ENCODE results near the gene PTPRN2. TPM values are rescaled to one million over a fixed set of nuclear protein-coding genes. Genes with fewer than 3 reads are reported as not detected.

PTPRN2 gene
- total and polyA plus RNA-seq, 2 of the 8 experiments (the other 6 are each of a cell fraction or from before 2014, with no cell fraction given) = 2.6 to 4.5 TPM

DNA sequence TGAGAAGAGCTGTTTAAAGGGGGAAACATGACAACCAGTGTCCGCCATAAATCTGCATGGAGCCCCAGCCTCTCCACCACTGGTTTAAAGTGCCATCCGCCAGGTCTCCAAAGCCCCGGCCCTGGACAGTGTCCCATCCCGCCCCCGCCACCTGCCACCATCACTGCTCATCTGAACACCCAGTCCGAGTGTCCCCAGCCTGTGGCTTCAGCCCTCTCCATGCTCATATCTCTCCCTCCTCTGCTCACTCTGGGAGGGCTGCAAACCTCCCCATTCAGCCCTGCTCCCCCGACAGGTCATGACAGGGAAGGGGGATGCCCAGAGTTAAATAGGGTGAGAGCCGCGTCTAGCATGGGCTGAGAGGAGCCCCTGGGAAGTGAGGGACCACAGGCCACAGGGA is 984.6 kb downstream of the PTPRN2 start:
- Histone ChIP-seq H3K79me1 (ENCODE audit: low read depth, low read length) (no peaks in the 10 kb centered on the region), H3K9ac (replicated peaks in 1 of 4; ENCODE audit: extremely low read depth in 1 of 4, low read depth in 3 of 4, low read length in 3 of 4) (no peak overlapping the region), H4K91ac (replicated peaks; ENCODE audit: insufficient read length, low read length) (no peak overlapping the region), H4K20me1 (replicated peaks in 1 of 2; ENCODE audit: control insufficient read depth in 1 of 2, insufficient read depth in 2 of 2, low read length in 2 of 2) (peaks cover 3 to 4% of the 10 kb centered on the region in 2 experiments), H3K4me1 (replicated peaks in 1 of 4; ENCODE audit: control insufficient read depth in 3 of 4, insufficient read depth in 4 of 4, low read length in 3 of 4) (no peaks in the 10 kb centered on the region), H3K56ac (replicated peaks; ENCODE audit: insufficient read length, low read depth, low read length) (no peak overlapping the region), H3K36me3 (ENCODE audit: control insufficient read depth in 2 of 4, insufficient read depth in 4 of 4, low read length in 3 of 4) (no peaks in the 10 kb centered on the region), H2BK120ac (replicated peaks; ENCODE audit: low read depth, low read length) (no peak overlapping the region), H2AFZ (ENCODE audit: low read length) (no peak overlapping the region), H2BK12ac (ENCODE audit: low read depth, low read length) (no peak overlapping the region), H2BK15ac (ENCODE audit: low read length) (no peak overlapping the region), H3K27ac (ENCODE audit: low read depth, low read length) (no peak overlapping the region), H4K8ac (ENCODE audit: extremely low read depth, insufficient read depth, low read length) (no peak overlapping the region), H3K18ac (ENCODE audit: extremely low read depth, low read length) (no peak overlapping the region), H2BK5ac (ENCODE audit: low read depth, low read length) (no peak overlapping the region), H3K79me2 (ENCODE audit: control insufficient read depth in 1 of 2, insufficient read depth in 2 of 2, low read length in 2 of 2) (no peaks in the 10 kb centered on the region), H3K27me3 (replicated peaks in 1 of 4; ENCODE audit: control insufficient read depth in 3 of 4, extremely low read depth in 1 of 4, insufficient read depth in 3 of 4, low read length in 3 of 4) (peaks cover 12 to 59% (median 49%) of the 10 kb centered on the region in 4 experiments), H2AK5ac (ENCODE audit: low read depth, low read length) (no peak overlapping the region), H3K14ac (ENCODE audit: insufficient read length) (no peak overlapping the region), H3K23me2 (ENCODE audit: low read depth, low read length) (no peaks in the 10 kb centered on the region), H4K5ac (ENCODE audit: insufficient read length, low read depth, low read length) (no peak overlapping the region), H3K9me3 (ENCODE audit: insufficient read depth in 2 of 2, low read depth in 1 of 2, low read length in 1 of 2) (no peaks in the 10 kb centered on the region), H3K23ac (ENCODE audit: insufficient read length) (no peak overlapping the region), H3K4me2 (ENCODE audit: insufficient read depth in 1 of 2, low read depth in 2 of 2, low read length in 2 of 2) (no peak overlapping the region), H3K4ac (replicated peaks; ENCODE audit: insufficient read length, low read depth, low read length) (no peak overlapping the region), H2BK20ac (ENCODE audit: low read length) (no peak overlapping the region), H3K4me3 (ENCODE audit: extremely low read depth in 1 of 4, insufficient read depth in 2 of 4, low read depth in 3 of 4, low read length in 4 of 4) (no peak overlapping the region)
- TF ChIP-seq TBP (IDR thresholded peaks at IDR 0.05; ENCODE audit: low read depth, low read length) (no peak), EZH2 (IDR thresholded peaks at IDR 0.05; ENCODE audit: low read depth, low read length, severe bottlenecking) (no peak), CBX8 (IDR thresholded peaks at IDR 0.05; ENCODE audit: borderline replicate concordance, low read depth, low read length) (no peak)
- TF ChIP-seq, protein P1, sequence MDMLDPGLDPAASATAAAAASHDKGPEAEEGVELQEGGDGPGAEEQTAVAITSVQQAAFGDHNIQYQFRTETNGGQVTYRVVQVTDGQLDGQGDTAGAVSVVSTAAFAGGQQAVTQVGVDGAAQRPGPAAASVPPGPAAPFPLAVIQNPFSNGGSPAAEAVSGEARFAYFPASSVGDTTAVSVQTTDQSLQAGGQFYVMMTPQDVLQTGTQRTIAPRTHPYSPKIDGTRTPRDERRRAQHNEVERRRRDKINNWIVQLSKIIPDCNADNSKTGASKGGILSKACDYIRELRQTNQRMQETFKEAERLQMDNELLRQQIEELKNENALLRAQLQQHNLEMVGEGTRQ (IDR thresholded peaks at IDR 0.05; ENCODE audit: low read length) = no peak
- 86% methylated on average over 5 of the region's 9 CpGs; no CpG with 5 or more reads in 1 of the 2 experiments for WGBS, 2 experiments (ENCODE audit: extremely low coverage in 1 of 2, insufficient coverage in 1 of 2, insufficient read length in 1 of 2, insufficient replicate concordance in 2 of 2, low coverage in 1 of 2, low lambda C conversion rate in 2 of 2, missing lambda C conversion rate in 1 of 2)
- ChIA-PET CTCF (ENCODE audit: partially characterized antibody) (interaction anchor here (0.6 kb wide), 1 partner anchor 128 kb away, joined by 3 read pairs; no protein-coding TSS in a partner anchor), POLR2A (ENCODE audit: partially characterized antibody) (no interaction called here)
- DNase-seq (ENCODE audit: low read depth in 1 of 2, low spot score in 2 of 2) (no peak), FAIRE-seq (no peak)

Data from H1 (cell line).